Upper lobe of left lung (tissue), 4 donors: ENCODE data around the gene DNAH17.

Experiments
- POLR2A ChIP-seq, 4 donors: fragments of 450-650 bp; IDR thresholded peaks; one replicate each; pipeline ENCODE4 v1.5.1; 2016 to 2017; ENCODE audit warnings: antibody characterized with exemption in 4 of 4, mild to moderate bottlenecking in 2 of 4
- POLR2AphosphoS5 ChIP-seq, 2 donors: sonication (generic); formaldehyde crosslinking; IDR thresholded peaks; one replicate each; pipeline ENCODE4 v1.5.1; 2017; ENCODE audit warnings: antibody characterized with exemption in 2 of 2
- TF ChIP-seq, protein P1 (sequence below), 6 experiments: fragments of 450-650 bp in 4 of 6; fragments of 200-600 bp in 2 of 6; sonication (generic) in 2 of 6; IDR thresholded peaks; one replicate each; pipeline ENCODE4 v1.5.1; 2016 to 2019; ENCODE audit warnings: antibody characterized with exemption in 6 of 6

DNA sequence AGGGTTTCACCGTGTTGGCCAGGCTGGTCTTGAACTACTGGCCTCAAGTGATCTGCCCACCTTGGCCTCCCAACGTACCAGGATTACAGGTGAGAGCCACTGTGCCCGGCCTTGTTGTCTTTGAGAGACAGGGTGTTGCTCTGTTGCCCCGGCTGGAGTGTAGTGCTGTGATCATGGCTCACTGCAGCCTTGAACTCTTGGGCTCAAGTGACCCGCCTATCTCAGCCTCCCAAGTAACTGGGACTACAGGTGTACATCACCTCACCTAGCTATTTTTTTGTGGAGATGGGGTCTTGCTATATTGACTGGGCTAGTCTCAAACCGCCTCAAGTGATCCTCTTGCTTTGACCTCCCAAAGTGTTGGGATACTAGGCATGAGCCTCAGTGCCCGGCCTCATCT lies 130.4 kb downstream of the DNAH17 start:
- TF ChIP-seq POLR2A (IDR thresholded peaks at IDR 0.05) = no peak
- TF ChIP-seq, protein P1, sequence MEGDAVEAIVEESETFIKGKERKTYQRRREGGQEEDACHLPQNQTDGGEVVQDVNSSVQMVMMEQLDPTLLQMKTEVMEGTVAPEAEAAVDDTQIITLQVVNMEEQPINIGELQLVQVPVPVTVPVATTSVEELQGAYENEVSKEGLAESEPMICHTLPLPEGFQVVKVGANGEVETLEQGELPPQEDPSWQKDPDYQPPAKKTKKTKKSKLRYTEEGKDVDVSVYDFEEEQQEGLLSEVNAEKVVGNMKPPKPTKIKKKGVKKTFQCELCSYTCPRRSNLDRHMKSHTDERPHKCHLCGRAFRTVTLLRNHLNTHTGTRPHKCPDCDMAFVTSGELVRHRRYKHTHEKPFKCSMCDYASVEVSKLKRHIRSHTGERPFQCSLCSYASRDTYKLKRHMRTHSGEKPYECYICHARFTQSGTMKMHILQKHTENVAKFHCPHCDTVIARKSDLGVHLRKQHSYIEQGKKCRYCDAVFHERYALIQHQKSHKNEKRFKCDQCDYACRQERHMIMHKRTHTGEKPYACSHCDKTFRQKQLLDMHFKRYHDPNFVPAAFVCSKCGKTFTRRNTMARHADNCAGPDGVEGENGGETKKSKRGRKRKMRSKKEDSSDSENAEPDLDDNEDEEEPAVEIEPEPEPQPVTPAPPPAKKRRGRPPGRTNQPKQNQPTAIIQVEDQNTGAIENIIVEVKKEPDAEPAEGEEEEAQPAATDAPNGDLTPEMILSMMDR (IDR thresholded peaks at IDR 0.05) = no peak
- TF ChIP-seq POLR2AphosphoS5 (IDR thresholded peaks at IDR 0.05) = no peak
